Small intestine (tissue), 4 donors: Measurements from ENCODE around the gene BRMS1. TPM values are rescaled to one million over a fixed set of nuclear protein-coding genes. Genes with fewer than 3 reads are reported as not detected.

ENCODE experiments used
- polyA plus RNA-seq, 4 donors: library from polyadenylated mRNA; stranded (reverse) in 3 of 4; unstranded in 1 of 4; fragments of 200-250 nt in 3 of 4; fragments of 120-200 nt in 1 of 4; gene quantifications; one replicate each; pipeline versions ENCODE4 v1.2.1 to v1.2.3, GENCODE V29; 2013
- donor health status: healthy with polysubstance abuse.
- donor health status: Bipolar disorder and iron deficiency.
- donor health status: healthy.

The BRMS1 gene
- polyA plus RNA-seq, 4 donors, result 33.5 to 77.5 (median 72.7) TPM

Other genes starting within 250 kb of the BRMS1 start
- 10 to 100 TPM in 2 of 4 donors, 1 to 10 TPM in 2; 8.4 to 19.3 (median 10.3) TPM for gene KLC2, start 87.4 kb downstream of the BRMS1 start, polyA plus RNA-seq
- gene RAB1B, start 76.5 kb downstream of the BRMS1 start, polyA plus RNA-seq, result 100 to 1,000 TPM; 125 to 205 (median 179) TPM
- gene CNIH2, start 66.9 kb downstream of the BRMS1 start, polyA plus RNA-seq, result 1 to 10 TPM in 2 of 4 donors, under 1 TPM in 2; 0.81 to 3.4 (median 0.99) TPM
- gene YIF1A, start 56.0 kb downstream of the BRMS1 start, polyA plus RNA-seq, result 100 to 1,000 TPM; 102 to 144 (median 135) TPM
- gene TMEM151A, start 53.2 kb downstream of the BRMS1 start, polyA plus RNA-seq, result under 1 TPM in 3 of 4 donors, not detected in 1; 0.44 to 0.91 (median 0.54) TPM
- gene CD248, start 28.1 kb downstream of the BRMS1 start, polyA plus RNA-seq, result 10 to 100 TPM in 2 of 4 donors, 1 to 10 TPM in 1, not detected in 1; 1.6 to 35.7 (median 19.1) TPM
- 1 to 10 TPM; 5.8 to 9.6 (median 7.2) TPM for gene RIN1, start 8.7 kb downstream of the BRMS1 start, polyA plus RNA-seq
- gene B4GAT1, start 2.5 kb upstream of the BRMS1 start, polyA plus RNA-seq, result 10 to 100 TPM; 12.2 to 28.0 (median 20.8) TPM
- gene SLC29A2, start 26.7 kb upstream of the BRMS1 start, polyA plus RNA-seq, result 10 to 100 TPM in 2 of 4 donors, 1 to 10 TPM in 1, under 1 TPM in 1; 0.89 to 16.2 (median 6.7) TPM
- under 1 TPM in 2 of 4 donors, not detected in 2; 0.10 to 0.15 TPM for gene NPAS4, start 75.9 kb upstream of the BRMS1 start, polyA plus RNA-seq
- 100 to 1,000 TPM in 1 of 4 donors, 10 to 100 TPM in 3; 57.0 to 118 (median 64.1) TPM for gene MRPL11, start 93.7 kb upstream of the BRMS1 start, polyA plus RNA-seq
- gene PELI3, start 121.8 kb upstream of the BRMS1 start, polyA plus RNA-seq, result 1 to 10 TPM; 3.1 to 5.0 (median 4.6) TPM
- 10 to 100 TPM; 25.3 to 67.7 (median 37.4) TPM for gene DPP3, start 135.3 kb upstream of the BRMS1 start, polyA plus RNA-seq
- 10 to 100 TPM in 2 of 4 donors, 1 to 10 TPM in 2; 3.8 to 37.1 (median 7.9) TPM for gene BBS1, start 165.5 kb upstream of the BRMS1 start, polyA plus RNA-seq
- 10 to 100 TPM in 1 of 4 donors, 1 to 10 TPM in 3; 3.1 to 11.0 (median 5.5) TPM for gene ZDHHC24, start 200.9 kb upstream of the BRMS1 start, polyA plus RNA-seq
- under 1 TPM in 2 of 4 donors, not detected in 2; 0.01 to 0.19 TPM for gene ACTN3, start 201.8 kb upstream of the BRMS1 start, polyA plus RNA-seq
- 10 to 100 TPM in 2 of 4 donors, 1 to 10 TPM in 1, under 1 TPM in 1; 0.67 to 21.0 (median 7.8) TPM for gene CTSF, start 223.5 kb upstream of the BRMS1 start, polyA plus RNA-seq
- gene CCDC87, start 248.0 kb upstream of the BRMS1 start, polyA plus RNA-seq, result under 1 TPM in 3 of 4 donors, not detected in 1; 0.09 to 0.22 (median 0.21) TPM
- gene CCS, start 248.1 kb upstream of the BRMS1 start, polyA plus RNA-seq, result 10 to 100 TPM; 35.0 to 100.0 (median 66.6) TPM